Endodermal cell (in vitro differentiated cells): ENCODE data around the gene SLC26A1. TPM values are rescaled to one million over a fixed set of nuclear protein-coding genes. Genes with fewer than 3 reads are reported as not detected.

Source experiments
- DNase-seq: peaks from one replicate; pipeline ENCODE4 v3.0.0-alpha.2; 2017
- H3K27ac ChIP-seq: 2 replicates; pipeline ENCODE4 v1.5.1; 2013; ENCODE audit warnings: mild to moderate bottlenecking, low read depth, low read length, moderate library complexity
- H3K27me3 ChIP-seq: 2 replicates; pipeline ENCODE4 v1.6.1; 2013; ENCODE audit warnings: mild to moderate bottlenecking, low read length, moderate library complexity; ENCODE audit not compliant: insufficient read depth, control insufficient read depth, poor library complexity, severe bottlenecking
- H3K36me3 ChIP-seq: 2 replicates; pipeline ENCODE4 v1.7.0; 2013; ENCODE audit warnings: mild to moderate bottlenecking, low read length, moderate library complexity; ENCODE audit not compliant: control insufficient read depth, insufficient read depth
- H3K4me1 ChIP-seq: one replicate; pipeline ENCODE4 v1.7.0; 2013; ENCODE audit warnings: low read length; ENCODE audit not compliant: control insufficient read depth, insufficient read depth
- H3K4me3 ChIP-seq: 2 replicates; pipeline ENCODE4 v1.5.1; 2013; ENCODE audit warnings: mild to moderate bottlenecking, low read length, moderate library complexity
- H3K9ac ChIP-seq: 2 replicates; pipeline ENCODE4 v1.6.1; 2013; ENCODE audit warnings: mild to moderate bottlenecking, low read length, moderate library complexity; ENCODE audit not compliant: poor library complexity, severe bottlenecking; ENCODE audit errors: extremely low read depth
- H3K9me3 ChIP-seq: 2 replicates; pipeline ENCODE4 v1.6.1; 2013; ENCODE audit warnings: mild to moderate bottlenecking, low read length, moderate library complexity; ENCODE audit not compliant: control insufficient read depth
- H3K27ac Mint-ChIP-seq: 2 replicates; pipeline ENCODE4 v1.8.0; 2020; ENCODE audit warnings: mixed read lengths
- H3K27me3 Mint-ChIP-seq: 2 replicates; pipeline ENCODE4 v1.8.0; 2021; ENCODE audit warnings: mild to moderate bottlenecking, mixed read lengths; ENCODE audit not compliant: insufficient read depth
- H3K36me3 Mint-ChIP-seq: 2 replicates; pipeline ENCODE4 v1.8.0; 2020; ENCODE audit warnings: low read depth, mixed read lengths
- H3K4me1 Mint-ChIP-seq: 2 replicates; pipeline ENCODE4 v1.8.0; 2020; ENCODE audit warnings: mixed read lengths
- H3K4me3 Mint-ChIP-seq: 2 replicates; pipeline ENCODE4 v1.8.0; 2020; ENCODE audit warnings: mild to moderate bottlenecking, moderate library complexity, mixed read lengths
- H3K9me3 Mint-ChIP-seq: 2 replicates; pipeline ENCODE4 v1.8.0; 2020; ENCODE audit warnings: mild to moderate bottlenecking, mixed read lengths
- WGBS, 2 experiments: methylation state at CpG; one replicate each; pipeline versions ENCODE4 v1.1.5 to v1.1.7; 2013; ENCODE audit warnings: missing lambda C conversion rate in 2 of 2, mixed read lengths in 1 of 2; ENCODE audit not compliant: insufficient coverage in 1 of 2, insufficient read length in 1 of 2; 5-methylcytosine and 5-hydroxymethylcytosine counted together
- total RNA-seq, 2 donors: library from RNA; stranded (reverse); fragmentation: NEBNext Ultra II Directional in 1 of 2; extraction: Animal tissue kit (Norgen Biotek cat#: 25700) in 1 of 2; gene quantifications; 2 replicates in 1 of 2; 3 replicates in 1 of 2; pipeline ENCODE4 v1.2.1, GENCODE V29; 2021
- TF ChIP-seq, protein P1 (sequence below): fragments of 200-600 bp; sonication (generic); conservative IDR thresholded peaks from 2 replicates; pipeline ENCODE4 v1.5.0; 2021; ENCODE audit warnings: antibody characterized with exemption, mild to moderate bottlenecking

Gene SLC26A1
- total RNA-seq, 2 donors from 2014 or later = 0.55 to 1.0 TPM

GRCh38 chr4:1041147-1041935 is 48.1 kb upstream of the SLC26A1 start:
- Mint-ChIP-seq H3K9me3 (no peaks in the 10 kb centered on the region), H3K4me1 (no peaks in the 10 kb centered on the region), H3K27me3 (peaks cover 23% of the 10 kb centered on the region), H3K27ac (no peak overlapping the region), H3K4me3 (no peak overlapping the region), H3K36me3 (no peaks in the 10 kb centered on the region)
- TF ChIP-seq, protein P1, sequence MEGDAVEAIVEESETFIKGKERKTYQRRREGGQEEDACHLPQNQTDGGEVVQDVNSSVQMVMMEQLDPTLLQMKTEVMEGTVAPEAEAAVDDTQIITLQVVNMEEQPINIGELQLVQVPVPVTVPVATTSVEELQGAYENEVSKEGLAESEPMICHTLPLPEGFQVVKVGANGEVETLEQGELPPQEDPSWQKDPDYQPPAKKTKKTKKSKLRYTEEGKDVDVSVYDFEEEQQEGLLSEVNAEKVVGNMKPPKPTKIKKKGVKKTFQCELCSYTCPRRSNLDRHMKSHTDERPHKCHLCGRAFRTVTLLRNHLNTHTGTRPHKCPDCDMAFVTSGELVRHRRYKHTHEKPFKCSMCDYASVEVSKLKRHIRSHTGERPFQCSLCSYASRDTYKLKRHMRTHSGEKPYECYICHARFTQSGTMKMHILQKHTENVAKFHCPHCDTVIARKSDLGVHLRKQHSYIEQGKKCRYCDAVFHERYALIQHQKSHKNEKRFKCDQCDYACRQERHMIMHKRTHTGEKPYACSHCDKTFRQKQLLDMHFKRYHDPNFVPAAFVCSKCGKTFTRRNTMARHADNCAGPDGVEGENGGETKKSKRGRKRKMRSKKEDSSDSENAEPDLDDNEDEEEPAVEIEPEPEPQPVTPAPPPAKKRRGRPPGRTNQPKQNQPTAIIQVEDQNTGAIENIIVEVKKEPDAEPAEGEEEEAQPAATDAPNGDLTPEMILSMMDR = no peak
- Histone ChIP-seq H3K27me3 (peaks cover 29% of the 10 kb centered on the region), H3K9ac (no peak overlapping the region), H3K4me3 (no peak overlapping the region), H3K36me3 (no peaks in the 10 kb centered on the region), H3K27ac (no peak overlapping the region), H3K9me3 (no peaks in the 10 kb centered on the region), H3K4me1 (no peaks in the 10 kb centered on the region)
- peak; percentile 65 for DNase-seq
- WGBS, 2 experiments = 62 to 77% methylated on average over 15 to 33 of the region's 36 CpGs

GRCh38 chr4:1040344-1041146 is 47.3 kb upstream of the SLC26A1 start:
- TF ChIP-seq, protein P1 = no peak
- Mint-ChIP-seq H3K27ac (peak overlapping the region; percentile 55), H3K36me3 (no peaks in the 10 kb centered on the region), H3K9me3 (no peaks in the 10 kb centered on the region), H3K4me3 (no peak overlapping the region), H3K4me1 (no peaks in the 10 kb centered on the region), H3K27me3 (peaks cover 22% of the 10 kb centered on the region)
- Histone ChIP-seq H3K4me1 (no peaks in the 10 kb centered on the region), H3K27me3 (peaks cover 25% of the 10 kb centered on the region), H3K9me3 (no peaks in the 10 kb centered on the region), H3K36me3 (no peaks in the 10 kb centered on the region), H3K4me3 (no peak overlapping the region), H3K27ac (no peak overlapping the region), H3K9ac (no peak overlapping the region)
- no peak for DNase-seq
- WGBS, 2 experiments = 92 to 97% methylated on average over 11 to 21 of the region's 21 CpGs

DNA sequence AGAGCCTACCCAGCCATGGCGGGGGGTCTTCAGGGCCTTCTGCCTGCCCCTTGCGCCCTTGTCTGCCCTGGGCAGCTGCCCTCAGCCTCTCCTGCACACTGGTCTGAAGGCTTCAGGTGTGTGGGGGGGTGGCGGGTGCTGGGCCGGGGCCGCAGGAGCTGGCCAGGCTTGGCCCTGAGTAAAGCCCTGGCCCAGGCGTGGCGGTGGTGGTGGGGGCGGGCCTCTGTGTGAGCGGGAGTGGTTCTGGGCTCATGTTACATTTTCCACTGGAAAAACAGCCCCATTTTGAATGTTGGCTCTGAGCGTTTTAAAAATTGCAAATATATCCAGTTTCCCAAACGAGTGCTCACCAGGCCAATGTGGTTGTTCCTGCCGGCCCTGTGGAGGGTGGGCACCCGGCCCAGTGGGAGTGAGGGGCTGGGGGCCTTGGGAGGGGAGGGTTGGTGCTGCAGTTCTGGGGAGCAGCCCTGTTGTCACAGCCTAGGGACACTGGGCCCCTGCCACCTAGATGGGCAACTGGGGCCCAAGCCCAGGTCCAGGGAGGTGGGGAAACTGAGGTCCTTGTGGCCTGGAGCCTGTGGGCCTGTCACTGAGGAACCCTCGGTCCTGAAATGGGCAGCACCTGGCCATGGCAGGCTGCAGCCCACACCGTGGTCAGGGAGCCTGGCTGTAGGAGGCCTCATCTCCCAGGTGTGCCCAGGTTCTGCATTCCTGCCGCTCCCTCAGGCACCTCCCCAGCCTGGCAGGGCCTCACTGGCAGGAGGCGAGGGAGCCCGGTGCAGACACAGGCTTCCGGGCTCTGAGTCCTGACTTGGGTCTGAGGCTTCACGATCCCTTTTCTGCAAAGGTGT is 46.5 kb upstream of the SLC26A1 start:
- no peaks in the 10 kb centered on the region for H3K36me3 ChIP-seq
- no peak overlapping the region for H3K9ac ChIP-seq
- no peak overlapping the region for H3K4me3 ChIP-seq
- H3K4me3 Mint-ChIP-seq = no peak overlapping the region
- H3K27ac ChIP-seq = no peak overlapping the region
- H3K27me3 ChIP-seq = peaks cover 17% of the 10 kb centered on the region
- no peaks in the 10 kb centered on the region for H3K9me3 ChIP-seq
- H3K4me1 ChIP-seq = no peaks in the 10 kb centered on the region
- no peaks in the 10 kb centered on the region for H3K4me1 Mint-ChIP-seq
- H3K27me3 Mint-ChIP-seq = peaks cover 13% of the 10 kb centered on the region
- peak; percentile 87 for DNase-seq
- TF ChIP-seq, protein P1 = no peak
- WGBS, 2 experiments = 83 to 86% methylated on average over 9 to 20 of the region's 20 CpGs
- H3K9me3 Mint-ChIP-seq = no peaks in the 10 kb centered on the region
- no peaks in the 10 kb centered on the region for H3K36me3 Mint-ChIP-seq
- H3K27ac Mint-ChIP-seq = peak overlapping the region; percentile 55
